ENCODE data around the gene GAK. TPM values are rescaled to one million over a fixed set of nuclear protein-coding genes. Genes with fewer than 3 reads are reported as not detected.

The GAK gene
- total and polyA plus RNA-seq, 4 donors, result 27.4 to 69.7 (median 47.0) TPM

- WGBS, result 96% methylated on average over 6 of the region's 6 CpGs
- no peak overlapping the region for H3K9ac ChIP-seq (ENCODE audit: low read depth in 1 of 2, low read length in 2 of 2)
- H3K27ac ChIP-seq (ENCODE audit: low read depth in 1 of 2, low read length in 2 of 2), result no peak overlapping the region
- H3K27me3 ChIP-seq (ENCODE audit: control insufficient read depth in 4 of 4, insufficient read depth in 4 of 4, low read length in 3 of 4), result no peaks in the 10 kb centered on the region
- no peak for DNase-seq (ENCODE audit: low spot score)
- H3K9me3 ChIP-seq (ENCODE audit: control insufficient read depth in 4 of 4, low read length in 3 of 4), result no peaks in the 10 kb centered on the region
- H3K36me3 ChIP-seq (ENCODE audit: control insufficient read depth in 4 of 4, insufficient read depth in 3 of 4, low read depth in 1 of 4, low read length in 3 of 4), result peaks cover 4 to 57% (median 14%) of the 10 kb centered on the region in 4 donors
- no peak overlapping the region for H3K4me3 ChIP-seq (ENCODE audit: low read depth in 1 of 3, low read length in 3 of 3)
- H3K4me1 ChIP-seq (ENCODE audit: control insufficient read depth in 4 of 4, insufficient read depth in 4 of 4, low read length in 3 of 4), result no peaks in the 10 kb centered on the region
- TF ChIP-seq FOXA2 (IDR thresholded peaks at IDR 0.05), result no peak
- TF ChIP-seq, protein P1, sequence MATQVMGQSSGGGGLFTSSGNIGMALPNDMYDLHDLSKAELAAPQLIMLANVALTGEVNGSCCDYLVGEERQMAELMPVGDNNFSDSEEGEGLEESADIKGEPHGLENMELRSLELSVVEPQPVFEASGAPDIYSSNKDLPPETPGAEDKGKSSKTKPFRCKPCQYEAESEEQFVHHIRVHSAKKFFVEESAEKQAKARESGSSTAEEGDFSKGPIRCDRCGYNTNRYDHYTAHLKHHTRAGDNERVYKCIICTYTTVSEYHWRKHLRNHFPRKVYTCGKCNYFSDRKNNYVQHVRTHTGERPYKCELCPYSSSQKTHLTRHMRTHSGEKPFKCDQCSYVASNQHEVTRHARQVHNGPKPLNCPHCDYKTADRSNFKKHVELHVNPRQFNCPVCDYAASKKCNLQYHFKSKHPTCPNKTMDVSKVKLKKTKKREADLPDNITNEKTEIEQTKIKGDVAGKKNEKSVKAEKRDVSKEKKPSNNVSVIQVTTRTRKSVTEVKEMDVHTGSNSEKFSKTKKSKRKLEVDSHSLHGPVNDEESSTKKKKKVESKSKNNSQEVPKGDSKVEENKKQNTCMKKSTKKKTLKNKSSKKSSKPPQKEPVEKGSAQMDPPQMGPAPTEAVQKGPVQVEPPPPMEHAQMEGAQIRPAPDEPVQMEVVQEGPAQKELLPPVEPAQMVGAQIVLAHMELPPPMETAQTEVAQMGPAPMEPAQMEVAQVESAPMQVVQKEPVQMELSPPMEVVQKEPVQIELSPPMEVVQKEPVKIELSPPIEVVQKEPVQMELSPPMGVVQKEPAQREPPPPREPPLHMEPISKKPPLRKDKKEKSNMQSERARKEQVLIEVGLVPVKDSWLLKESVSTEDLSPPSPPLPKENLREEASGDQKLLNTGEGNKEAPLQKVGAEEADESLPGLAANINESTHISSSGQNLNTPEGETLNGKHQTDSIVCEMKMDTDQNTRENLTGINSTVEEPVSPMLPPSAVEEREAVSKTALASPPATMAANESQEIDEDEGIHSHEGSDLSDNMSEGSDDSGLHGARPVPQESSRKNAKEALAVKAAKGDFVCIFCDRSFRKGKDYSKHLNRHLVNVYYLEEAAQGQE (IDR thresholded peaks at IDR 0.05), result no peak
- TF ChIP-seq EGR1 (IDR thresholded peaks at IDR 0.05; ENCODE audit: low read depth in 2 of 2), result no peak
- no peak for TF ChIP-seq RAD21 (IDR thresholded peaks at IDR 0.05)
- no peak for TF ChIP-seq CTCF (IDR thresholded peaks at IDR 0.05; ENCODE audit: low read depth, low read length, missing input control)
- no peak for TF ChIP-seq RXRA (IDR thresholded peaks at IDR 0.05)
- TF ChIP-seq HNF4G (IDR thresholded peaks at IDR 0.05), result no peak
- no peak for TF ChIP-seq GABPA (IDR thresholded peaks at IDR 0.05 in 1 of 2, conservative IDR thresholded peaks at IDR 0.05 in 1 of 2)
Observed at GRCh38 chr4:900721-901120, 31.4 kb downstream of the GAK start.

- Histone ChIP-seq H3K27ac (ENCODE audit: low read depth in 1 of 2, low read length in 2 of 2) (no peak overlapping the region), H3K36me3 (ENCODE audit: control insufficient read depth in 4 of 4, insufficient read depth in 3 of 4, low read depth in 1 of 4, low read length in 3 of 4) (peaks cover 4 to 63% (median 15%) of the 10 kb centered on the region in 4 donors), H3K9me3 (ENCODE audit: control insufficient read depth in 4 of 4, low read length in 3 of 4) (no peaks in the 10 kb centered on the region), H3K9ac (ENCODE audit: low read depth in 1 of 2, low read length in 2 of 2) (no peak overlapping the region), H3K27me3 (ENCODE audit: control insufficient read depth in 4 of 4, insufficient read depth in 4 of 4, low read length in 3 of 4) (no peaks in the 10 kb centered on the region), H3K4me1 (ENCODE audit: control insufficient read depth in 4 of 4, insufficient read depth in 4 of 4, low read length in 3 of 4) (no peaks in the 10 kb centered on the region), H3K4me3 (ENCODE audit: low read depth in 1 of 3, low read length in 3 of 3) (no peak overlapping the region)
- no peak for DNase-seq (ENCODE audit: low spot score)
- 96% methylated on average over 26 of the region's 26 CpGs for WGBS
- no peak for TF ChIP-seq HNF4A (conservative IDR thresholded peaks at IDR 0.05)
- TF ChIP-seq CTCF (IDR thresholded peaks at IDR 0.05; ENCODE audit: low read depth, low read length, missing input control), result no peak
- no peak for TF ChIP-seq FOXA2 (IDR thresholded peaks at IDR 0.05)
- TF ChIP-seq JUND (IDR thresholded peaks at IDR 0.05), result no peak
- no peak for TF ChIP-seq SP1 (IDR thresholded peaks at IDR 0.05)
- no peak for TF ChIP-seq GABPA (IDR thresholded peaks at IDR 0.05 in 1 of 2, conservative IDR thresholded peaks at IDR 0.05 in 1 of 2)
- TF ChIP-seq YY1 (IDR thresholded peaks at IDR 0.05), result no peak
Observed at GRCh38 chr4:900073-900472, 32.0 kb downstream of the GAK start.
